HEK293 (cell line): ENCODE data around the gene MYH6.

Source experiments
- CTCF ChIA-PET: fragments of 350-600 bp; formaldehyde crosslinking; extraction: SDS; loops from one replicate; lab custom pipeline; 2021; ENCODE audit warnings: antibody characterized with exemption; lab: Yijun Ruan, JAX
- POLR2A ChIA-PET: fragments of 300-600 bp; formaldehyde crosslinking; extraction: SDS; loops from one replicate; lab custom pipeline; 2020; ENCODE audit warnings: antibody characterized with exemption, inconsistent platforms; lab: Yijun Ruan, JAX
- H3K27ac ChIP-seq: fragments of 200-500 bp; sonication (Bioruptor generic); 2 replicates; pipeline ENCODE4 v1.5.1; 2014; ENCODE audit warnings: low read depth, low read length, control low read depth, inconsistent platforms; ENCODE audit errors: extremely low read depth
- H3K36me3 ChIP-seq, 2 experiments: fragments of 200-500 bp in 1 of 2; sonication (Bioruptor generic) in 1 of 2; 1 replicate in 1 of 2; 2 replicates in 1 of 2; pipeline ENCODE4 v1.5.1; 2014 to 2017; ENCODE audit warnings: inconsistent platforms in 2 of 2, low read length in 2 of 2; ENCODE audit not compliant: control insufficient read depth in 2 of 2, insufficient read depth in 1 of 2
- H3K4me1 ChIP-seq: fragments of 200-500 bp; sonication (Bioruptor generic); 2 replicates; pipeline ENCODE4 v1.5.1; 2014; ENCODE audit warnings: mild to moderate bottlenecking, low read length, inconsistent platforms; ENCODE audit not compliant: control insufficient read depth, insufficient read depth
- H3K4me3 ChIP-seq: 2 replicates; pipeline ENCODE4 v1.5.1; 2011; ENCODE audit warnings: low read depth, mild to moderate bottlenecking, control low read depth, low read length, moderate library complexity
- H3K9me3 ChIP-seq: fragments of 200-500 bp; sonication (Bioruptor generic); 2 replicates; pipeline ENCODE4 v1.5.1; 2014; ENCODE audit warnings: low read depth, low read length, inconsistent platforms; ENCODE audit not compliant: control insufficient read depth, insufficient read depth
- GLI2 ChIP-seq: fragments of 450-650 bp; formaldehyde crosslinking; IDR thresholded peaks from 2 replicates; pipeline ENCODE4; 2017; ENCODE audit warnings: missing biosample characterization, missing genetic modification characterization, low read depth, borderline replicate concordance
- MYNN ChIP-seq: fragments of 450-650 bp; formaldehyde crosslinking; IDR thresholded peaks from 2 replicates; pipeline ENCODE4 v1.5.1; 2016; ENCODE audit warnings: missing biosample characterization, missing genetic modification characterization, borderline replicate concordance
- OSR2 ChIP-seq: fragments of 450-650 bp; formaldehyde crosslinking; IDR thresholded peaks from 2 replicates; pipeline ENCODE4 v1.5.1; 2016; ENCODE audit warnings: missing biosample characterization, missing genetic modification characterization
- PRDM1 ChIP-seq: fragments of 450-650 bp; formaldehyde crosslinking; IDR thresholded peaks from 2 replicates; pipeline ENCODE4; 2016; ENCODE audit warnings: missing biosample characterization, missing genetic modification characterization
- SP3 ChIP-seq: fragments of 450-650 bp; formaldehyde crosslinking; IDR thresholded peaks from 2 replicates; pipeline ENCODE4 v1.5.1; 2016; ENCODE audit warnings: missing biosample characterization, missing genetic modification characterization
- ZNF132 ChIP-seq: fragments of 450-650 bp; formaldehyde crosslinking; IDR thresholded peaks from 2 replicates; pipeline ENCODE4 v1.5.1; 2017; ENCODE audit warnings: missing biosample characterization, missing genetic modification characterization, borderline replicate concordance
- ZNF248 ChIP-seq: fragments of 450-650 bp; formaldehyde crosslinking; IDR thresholded peaks from 2 replicates; pipeline ENCODE4 v1.5.1; 2017; ENCODE audit warnings: missing biosample characterization, missing genetic modification characterization
- ZNF394 ChIP-seq: fragments of 450-650 bp; formaldehyde crosslinking; IDR thresholded peaks from 2 replicates; pipeline ENCODE4 v1.5.1; 2016; ENCODE audit warnings: missing biosample characterization, missing genetic modification characterization, mild to moderate bottlenecking, moderate library complexity, borderline replicate concordance
- ZNF624 ChIP-seq: fragments of 450-650 bp; formaldehyde crosslinking; IDR thresholded peaks from 2 replicates; pipeline ENCODE4 v1.5.1; 2017; ENCODE audit warnings: missing biosample characterization, missing genetic modification characterization
- ZNF76 ChIP-seq: fragments of 450-650 bp; formaldehyde crosslinking; IDR thresholded peaks from 2 replicates; pipeline ENCODE4; 2016; ENCODE audit warnings: low read depth, missing biosample characterization, missing genetic modification characterization, borderline replicate concordance
- ZNF768 ChIP-seq: fragments of 450-650 bp; formaldehyde crosslinking; IDR thresholded peaks from 2 replicates; pipeline ENCODE4 v1.5.1; 2018; ENCODE audit warnings: missing biosample characterization, mild to moderate bottlenecking, missing genetic modification characterization
- TF ChIP-seq, protein P1 (sequence below): fragments of 450-650 bp; formaldehyde crosslinking; IDR thresholded peaks from 2 replicates; pipeline ENCODE4 v1.5.1; 2017; ENCODE audit warnings: missing biosample characterization, missing genetic modification characterization
- TF ChIP-seq, protein P2 (sequence below): fragments of 450-650 bp; formaldehyde crosslinking; IDR thresholded peaks from 2 replicates; pipeline ENCODE4 v1.5.1; 2016; ENCODE audit warnings: missing biosample characterization, missing genetic modification characterization
- TF ChIP-seq, protein P3 (sequence below): fragments of 450-650 bp; formaldehyde crosslinking; IDR thresholded peaks from 2 replicates; pipeline ENCODE4 v1.5.1; 2017; ENCODE audit warnings: missing biosample characterization, missing genetic modification characterization
- TF ChIP-seq, protein P4 (sequence below): fragments of 450-650 bp; formaldehyde crosslinking; IDR thresholded peaks from 2 replicates; pipeline ENCODE4 v1.5.1; 2016; ENCODE audit warnings: missing biosample characterization, missing genetic modification characterization, low read depth
- TF ChIP-seq, protein P5 (sequence below): fragments of 450-650 bp; formaldehyde crosslinking; IDR thresholded peaks from 2 replicates; pipeline ENCODE4 v1.5.1; 2016; ENCODE audit warnings: missing biosample characterization, missing genetic modification characterization
- TF ChIP-seq, protein P6 (sequence below): fragments of 450-650 bp; formaldehyde crosslinking; IDR thresholded peaks from 2 replicates; pipeline ENCODE4 v1.5.1; 2016; ENCODE audit warnings: missing biosample characterization, missing genetic modification characterization

MYH6 gene

DNA sequence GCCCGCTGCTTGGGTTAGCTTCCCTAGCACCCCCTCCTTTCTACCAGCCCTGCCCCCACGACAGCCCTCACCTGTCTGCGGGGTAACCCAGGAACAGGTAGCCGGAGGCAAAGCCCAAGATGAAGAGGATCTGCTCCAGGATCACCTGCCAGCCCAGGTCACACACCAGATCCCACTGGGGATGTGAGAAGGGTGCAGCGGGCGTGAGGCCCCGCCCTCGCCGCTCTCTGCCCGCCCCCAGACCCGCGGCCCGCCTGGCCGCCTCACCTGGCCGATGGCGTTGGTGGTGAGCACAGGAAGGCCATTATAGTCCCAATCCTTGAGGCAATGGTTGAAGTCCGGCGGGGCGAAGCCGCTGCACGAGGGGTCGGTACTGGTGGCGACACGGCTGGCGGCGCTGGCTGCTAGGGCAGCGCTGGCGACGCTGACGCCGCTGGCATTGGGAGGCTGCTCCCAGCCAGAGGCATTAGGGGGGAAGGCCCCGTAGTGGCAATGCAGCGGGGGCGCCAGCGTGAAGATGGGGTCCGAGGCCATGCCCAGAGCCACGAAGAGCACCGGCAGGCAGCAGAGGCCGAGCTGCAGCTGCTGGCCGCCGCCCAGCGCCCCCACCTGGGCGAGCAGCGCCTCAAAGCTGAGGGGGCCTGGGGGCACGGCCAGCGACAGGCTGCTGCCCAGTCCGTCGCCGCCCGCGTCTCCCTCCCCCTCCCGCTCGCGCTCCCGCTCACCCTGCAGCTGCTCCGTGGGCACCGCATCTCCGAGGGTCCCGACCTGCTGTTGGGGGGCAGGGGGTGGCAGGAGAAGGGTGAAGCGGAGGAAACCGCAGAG lies 56.2 kb downstream of the MYH6 start (continued):
- TF ChIP-seq, protein P1, sequence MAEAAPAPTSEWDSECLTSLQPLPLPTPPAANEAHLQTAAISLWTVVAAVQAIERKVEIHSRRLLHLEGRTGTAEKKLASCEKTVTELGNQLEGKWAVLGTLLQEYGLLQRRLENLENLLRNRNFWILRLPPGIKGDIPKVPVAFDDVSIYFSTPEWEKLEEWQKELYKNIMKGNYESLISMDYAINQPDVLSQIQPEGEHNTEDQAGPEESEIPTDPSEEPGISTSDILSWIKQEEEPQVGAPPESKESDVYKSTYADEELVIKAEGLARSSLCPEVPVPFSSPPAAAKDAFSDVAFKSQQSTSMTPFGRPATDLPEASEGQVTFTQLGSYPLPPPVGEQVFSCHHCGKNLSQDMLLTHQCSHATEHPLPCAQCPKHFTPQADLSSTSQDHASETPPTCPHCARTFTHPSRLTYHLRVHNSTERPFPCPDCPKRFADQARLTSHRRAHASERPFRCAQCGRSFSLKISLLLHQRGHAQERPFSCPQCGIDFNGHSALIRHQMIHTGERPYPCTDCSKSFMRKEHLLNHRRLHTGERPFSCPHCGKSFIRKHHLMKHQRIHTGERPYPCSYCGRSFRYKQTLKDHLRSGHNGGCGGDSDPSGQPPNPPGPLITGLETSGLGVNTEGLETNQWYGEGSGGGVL (tag by site-specific recombination): peak; percentile 71

DNA sequence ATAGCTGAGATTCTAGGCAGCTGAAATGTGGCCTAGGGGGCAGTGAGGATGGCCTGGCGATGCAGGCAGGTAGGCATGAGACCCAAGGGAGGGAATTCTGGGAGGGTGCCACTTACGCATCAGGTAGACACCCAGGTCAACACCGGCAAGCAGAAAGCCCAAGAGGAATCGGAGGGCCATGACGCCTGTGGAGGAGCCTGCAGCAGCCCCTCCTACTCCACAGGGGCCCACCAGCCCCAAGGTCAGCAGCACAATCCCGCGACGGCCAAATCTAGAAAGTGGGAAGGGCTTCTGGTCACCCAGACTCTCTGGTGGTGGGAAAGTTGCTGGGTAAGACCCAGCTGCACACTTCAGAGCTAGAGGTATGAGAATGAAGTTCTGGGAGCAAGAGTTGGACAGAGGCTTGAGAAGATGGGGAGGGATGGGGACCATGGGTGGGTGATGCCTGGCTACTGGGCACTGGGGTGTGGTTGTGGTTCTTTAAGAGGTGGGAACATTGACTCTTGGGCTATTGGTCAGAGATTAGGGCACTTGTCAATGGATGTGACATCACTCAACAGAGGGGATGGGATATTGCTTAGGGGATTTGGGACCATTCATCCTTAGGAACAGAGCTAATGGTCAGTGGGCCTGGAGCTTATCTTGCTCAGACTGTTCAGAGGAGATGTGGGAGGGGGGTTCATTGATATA lies 58.8 kb downstream of the MYH6 start:
- H3K4me3 ChIP-seq: no peak overlapping the region
- H3K36me3 ChIP-seq: no peaks in the 10 kb centered on the region
- TF ChIP-seq ZNF768 (tag by site-specific recombination) (no peak), ZNF624 (no peak), GLI2 (tag by site-specific recombination) (no peak), ZNF248 (tag by site-specific recombination) (no peak), ZNF132 (tag by site-specific recombination) (no peak), MYNN (tag by site-specific recombination) (no peak), ZNF76 (no peak)
- TF ChIP-seq, protein P2, sequence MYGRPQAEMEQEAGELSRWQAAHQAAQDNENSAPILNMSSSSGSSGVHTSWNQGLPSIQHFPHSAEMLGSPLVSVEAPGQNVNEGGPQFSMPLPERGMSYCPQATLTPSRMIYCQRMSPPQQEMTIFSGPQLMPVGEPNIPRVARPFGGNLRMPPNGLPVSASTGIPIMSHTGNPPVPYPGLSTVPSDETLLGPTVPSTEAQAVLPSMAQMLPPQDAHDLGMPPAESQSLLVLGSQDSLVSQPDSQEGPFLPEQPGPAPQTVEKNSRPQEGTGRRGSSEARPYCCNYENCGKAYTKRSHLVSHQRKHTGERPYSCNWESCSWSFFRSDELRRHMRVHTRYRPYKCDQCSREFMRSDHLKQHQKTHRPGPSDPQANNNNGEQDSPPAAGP: no peak
- TF ChIP-seq, protein P3, sequence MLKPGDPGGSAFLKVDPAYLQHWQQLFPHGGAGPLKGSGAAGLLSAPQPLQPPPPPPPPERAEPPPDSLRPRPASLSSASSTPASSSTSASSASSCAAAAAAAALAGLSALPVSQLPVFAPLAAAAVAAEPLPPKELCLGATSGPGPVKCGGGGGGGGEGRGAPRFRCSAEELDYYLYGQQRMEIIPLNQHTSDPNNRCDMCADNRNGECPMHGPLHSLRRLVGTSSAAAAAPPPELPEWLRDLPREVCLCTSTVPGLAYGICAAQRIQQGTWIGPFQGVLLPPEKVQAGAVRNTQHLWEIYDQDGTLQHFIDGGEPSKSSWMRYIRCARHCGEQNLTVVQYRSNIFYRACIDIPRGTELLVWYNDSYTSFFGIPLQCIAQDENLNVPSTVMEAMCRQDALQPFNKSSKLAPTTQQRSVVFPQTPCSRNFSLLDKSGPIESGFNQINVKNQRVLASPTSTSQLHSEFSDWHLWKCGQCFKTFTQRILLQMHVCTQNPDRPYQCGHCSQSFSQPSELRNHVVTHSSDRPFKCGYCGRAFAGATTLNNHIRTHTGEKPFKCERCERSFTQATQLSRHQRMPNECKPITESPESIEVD (tag by site-specific recombination): no peak
- TF ChIP-seq, protein P4, sequence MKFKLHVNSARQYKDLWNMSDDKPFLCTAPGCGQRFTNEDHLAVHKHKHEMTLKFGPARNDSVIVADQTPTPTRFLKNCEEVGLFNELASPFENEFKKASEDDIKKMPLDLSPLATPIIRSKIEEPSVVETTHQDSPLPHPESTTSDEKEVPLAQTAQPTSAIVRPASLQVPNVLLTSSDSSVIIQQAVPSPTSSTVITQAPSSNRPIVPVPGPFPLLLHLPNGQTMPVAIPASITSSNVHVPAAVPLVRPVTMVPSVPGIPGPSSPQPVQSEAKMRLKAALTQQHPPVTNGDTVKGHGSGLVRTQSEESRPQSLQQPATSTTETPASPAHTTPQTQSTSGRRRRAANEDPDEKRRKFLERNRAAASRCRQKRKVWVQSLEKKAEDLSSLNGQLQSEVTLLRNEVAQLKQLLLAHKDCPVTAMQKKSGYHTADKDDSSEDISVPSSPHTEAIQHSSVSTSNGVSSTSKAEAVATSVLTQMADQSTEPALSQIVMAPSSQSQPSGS: no peak
- TF ChIP-seq, protein P5, sequence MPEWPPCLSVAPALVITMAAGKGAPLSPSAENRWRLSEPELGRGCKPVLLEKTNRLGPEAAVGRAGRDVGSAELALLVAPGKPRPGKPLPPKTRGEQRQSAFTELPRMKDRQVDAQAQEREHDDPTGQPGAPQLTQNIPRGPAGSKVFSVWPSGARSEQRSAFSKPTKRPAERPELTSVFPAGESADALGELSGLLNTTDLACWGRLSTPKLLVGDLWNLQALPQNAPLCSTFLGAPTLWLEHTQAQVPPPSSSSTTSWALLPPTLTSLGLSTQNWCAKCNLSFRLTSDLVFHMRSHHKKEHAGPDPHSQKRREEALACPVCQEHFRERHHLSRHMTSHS: no peak
- no peaks in the 10 kb centered on the region for H3K9me3 ChIP-seq
- POLR2A ChIA-PET: interaction anchor here (0.6 kb wide), 1 partner anchor 22 kb away, joined by 3 read pairs; no protein-coding TSS in a partner anchor
- no peak overlapping the region for H3K27ac ChIP-seq
- CTCF ChIA-PET: no interaction called here
- no peaks in the 10 kb centered on the region for H3K4me1 ChIP-seq

DNA sequence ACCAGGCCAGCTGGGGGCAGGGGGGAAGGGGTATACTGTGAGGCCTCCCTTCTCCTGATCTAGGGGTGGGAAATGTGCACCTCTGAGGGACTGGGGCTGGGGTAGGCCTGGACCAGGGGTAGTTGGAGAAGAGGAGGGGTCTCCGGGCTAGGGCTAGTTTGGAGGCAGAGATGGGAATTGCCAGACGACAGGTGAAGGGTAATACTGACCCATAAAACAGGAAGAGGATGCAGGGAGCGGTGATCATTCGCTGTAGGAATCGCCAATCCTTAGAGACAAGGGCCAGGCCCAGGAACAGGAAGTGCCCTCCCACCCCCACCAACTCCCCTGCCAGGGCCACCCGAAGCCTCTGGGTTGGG lies 59.8 kb downstream of the MYH6 start:
- Histone ChIP-seq H3K27ac (no peak overlapping the region), H3K9me3 (no peaks in the 10 kb centered on the region)
- TF ChIP-seq SP3 (tag by site-specific recombination) (no peak), OSR2 (tag by site-specific recombination) (no peak), ZNF394 (no peak), PRDM1 (tag by site-specific recombination) (no peak)
- TF ChIP-seq, protein P6, sequence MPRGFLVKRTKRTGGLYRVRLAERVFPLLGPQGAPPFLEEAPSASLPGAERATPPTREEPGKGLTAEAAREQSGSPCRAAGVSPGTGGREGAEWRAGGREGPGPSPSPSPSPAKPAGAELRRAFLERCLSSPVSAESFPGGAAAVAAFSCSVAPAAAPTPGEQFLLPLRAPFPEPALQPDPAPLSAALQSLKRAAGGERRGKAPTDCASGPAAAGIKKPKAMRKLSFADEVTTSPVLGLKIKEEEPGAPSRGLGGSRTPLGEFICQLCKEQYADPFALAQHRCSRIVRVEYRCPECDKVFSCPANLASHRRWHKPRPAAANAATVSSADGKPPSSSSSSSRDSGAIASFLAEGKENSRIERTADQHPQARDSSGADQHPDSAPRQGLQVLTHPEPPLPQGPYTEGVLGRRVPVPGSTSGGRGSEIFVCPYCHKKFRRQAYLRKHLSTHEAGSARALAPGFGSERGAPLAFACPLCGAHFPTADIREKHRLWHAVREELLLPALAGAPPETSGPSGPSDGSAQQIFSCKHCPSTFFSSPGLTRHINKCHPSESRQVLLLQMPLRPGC (tag by site-specific recombination): no peak
- TF ChIP-seq, all 188 proteins: peak for 0
- Histone ChIP-seq H3K4me1 (no peaks in the 10 kb centered on the region), H3K36me3 (no peaks in the 10 kb centered on the region), H3K4me3 (no peak overlapping the region)
- ChIA-PET POLR2A (interaction anchor here (0.6 kb wide), 1 partner anchor 21 kb away, joined by 3 read pairs; no protein-coding TSS in a partner anchor), CTCF (interaction anchor here (0.6 kb wide), 1 partner anchor 12 kb away, joined by 3 read pairs; no protein-coding TSS in a partner anchor)
